ENCODE measurements around the gene AR. TPM values are rescaled to one million over a fixed set of nuclear protein-coding genes. Genes with fewer than 3 reads are reported as not detected.
"Not testable (repeated sequence)": the region's sequence is repeated elsewhere in the genome, so short reads cannot be mapped to it uniquely, and the experiment has no call there.

AR gene
- total RNA-seq, 1 experiment from 2014 or later, result not detected

GRCh38 chrX:67619253-67619652 is 75.4 kb downstream of the AR start:
- in situ Hi-C loops (cut with HindIII; ENCODE audit: low sequenced_read_pairs), result no loop called here
- no peak for DNase-seq (ENCODE audit: low spot score)

GRCh38 chrX:67622053-67622585 is 78.3 kb downstream of the AR start:
- in situ Hi-C loops (cut with HindIII; ENCODE audit: low sequenced_read_pairs), result no loop called here
- no peak for DNase-seq (ENCODE audit: low spot score)

GRCh38 chrX:67624325-67624724 is 80.5 kb downstream of the AR start:
- no peak for DNase-seq (ENCODE audit: low spot score)

GRCh38 chrX:67635424-67635823 is 91.6 kb downstream of the AR start:
- in situ Hi-C loops (cut with HindIII; ENCODE audit: low sequenced_read_pairs), result no loop called here
- DNase-seq (ENCODE audit: low spot score), result no peak

More at GRCh38 chrX:67624325-67624724, 80.5 kb downstream of the AR start:
- in situ Hi-C loops (cut with HindIII; ENCODE audit: low sequenced_read_pairs), result no loop called here

GRCh38 chrX:67636532-67636931 is 92.7 kb downstream of the AR start:
- DNase-seq (ENCODE audit: low spot score), result no peak
- in situ Hi-C loops (cut with HindIII; ENCODE audit: low sequenced_read_pairs), result no loop called here

- DNase-seq (ENCODE audit: low spot score); in situ Hi-C loops (cut with HindIII; ENCODE audit: low sequenced_read_pairs): not testable (repeated sequence)
Measured at GRCh38 chrX:67637293-67637692, 93.5 kb downstream of the AR start.

- in situ Hi-C loops (cut with HindIII; ENCODE audit: low sequenced_read_pairs), result no loop called here
- DNase-seq (ENCODE audit: low spot score), result no peak
Measured at GRCh38 chrX:67648361-67648760, 104.5 kb downstream of the AR start.

- in situ Hi-C loops (cut with HindIII; ENCODE audit: low sequenced_read_pairs), result no loop called here
- DNase-seq (ENCODE audit: low spot score), result no peak
Measured at GRCh38 chrX:67651437-67652142, 107.8 kb downstream of the AR start.

- in situ Hi-C loops (cut with HindIII; ENCODE audit: low sequenced_read_pairs), result no loop called here
- DNase-seq (ENCODE audit: low spot score), result no peak
Measured at GRCh38 chrX:67652543-67652942, 108.7 kb downstream of the AR start.

GRCh38 chrX:67654301-67654700 is 110.5 kb downstream of the AR start:
- in situ Hi-C loops (cut with HindIII; ENCODE audit: low sequenced_read_pairs), result no loop called here
- no peak for DNase-seq (ENCODE audit: low spot score)

GRCh38 chrX:67665583-67665982 is 121.8 kb downstream of the AR start:
- in situ Hi-C loops (cut with HindIII; ENCODE audit: low sequenced_read_pairs), result no loop called here
- no peak for DNase-seq (ENCODE audit: low spot score)

GRCh38 chrX:67670717-67671116 is 126.9 kb downstream of the AR start:
- DNase-seq (ENCODE audit: low spot score); in situ Hi-C loops (cut with HindIII; ENCODE audit: low sequenced_read_pairs): not testable (repeated sequence)

GRCh38 chrX:67673741-67674274 is 130.0 kb downstream of the AR start:
- in situ Hi-C loops (cut with HindIII; ENCODE audit: low sequenced_read_pairs), result no loop called here

GRCh38 chrX:67674741-67675140 is 130.9 kb downstream of the AR start:
- in situ Hi-C loops (cut with HindIII; ENCODE audit: low sequenced_read_pairs), result no loop called here
- no peak for DNase-seq (ENCODE audit: low spot score)

More at GRCh38 chrX:67673741-67674274, 130.0 kb downstream of the AR start:
- no peak for DNase-seq (ENCODE audit: low spot score)

- no peak for DNase-seq (ENCODE audit: low spot score)
- in situ Hi-C loops (cut with HindIII; ENCODE audit: low sequenced_read_pairs), result no loop called here
Measured at GRCh38 chrX:67684136-67684535, 140.3 kb downstream of the AR start.

- in situ Hi-C loops (cut with HindIII; ENCODE audit: low sequenced_read_pairs), result no loop called here
Measured at GRCh38 chrX:67692246-67692645, 148.4 kb downstream of the AR start.

GRCh38 chrX:67693928-67694327 is 150.1 kb downstream of the AR start:
- DNase-seq (ENCODE audit: low spot score), result no peak
- in situ Hi-C loops (cut with HindIII; ENCODE audit: low sequenced_read_pairs), result no loop called here

More at GRCh38 chrX:67692246-67692645, 148.4 kb downstream of the AR start:
- no peak for DNase-seq (ENCODE audit: low spot score)

GRCh38 chrX:67697452-67697851 is 153.6 kb downstream of the AR start:
- in situ Hi-C loops (cut with HindIII; ENCODE audit: low sequenced_read_pairs), result no loop called here
- no peak for DNase-seq (ENCODE audit: low spot score)

- DNase-seq (ENCODE audit: low spot score), result no peak
- in situ Hi-C loops (cut with HindIII; ENCODE audit: low sequenced_read_pairs), result no loop called here
Measured at GRCh38 chrX:67700602-67701001, 156.8 kb downstream of the AR start.

GRCh38 chrX:67714004-67714403 is 170.2 kb downstream of the AR start:
- DNase-seq (ENCODE audit: low spot score), result no peak
- in situ Hi-C loops (cut with HindIII; ENCODE audit: low sequenced_read_pairs), result no loop called here

- no peak for DNase-seq (ENCODE audit: low spot score)
- in situ Hi-C loops (cut with HindIII; ENCODE audit: low sequenced_read_pairs), result no loop called here
Measured at GRCh38 chrX:67717571-67717970, 173.8 kb downstream of the AR start.
